ENCODE data around the gene PFDN5.
"Not testable (repeated sequence)": the region's sequence is repeated elsewhere in the genome, so short reads cannot be mapped to it uniquely, and the experiment has no call there.

The PFDN5 gene

DNA sequence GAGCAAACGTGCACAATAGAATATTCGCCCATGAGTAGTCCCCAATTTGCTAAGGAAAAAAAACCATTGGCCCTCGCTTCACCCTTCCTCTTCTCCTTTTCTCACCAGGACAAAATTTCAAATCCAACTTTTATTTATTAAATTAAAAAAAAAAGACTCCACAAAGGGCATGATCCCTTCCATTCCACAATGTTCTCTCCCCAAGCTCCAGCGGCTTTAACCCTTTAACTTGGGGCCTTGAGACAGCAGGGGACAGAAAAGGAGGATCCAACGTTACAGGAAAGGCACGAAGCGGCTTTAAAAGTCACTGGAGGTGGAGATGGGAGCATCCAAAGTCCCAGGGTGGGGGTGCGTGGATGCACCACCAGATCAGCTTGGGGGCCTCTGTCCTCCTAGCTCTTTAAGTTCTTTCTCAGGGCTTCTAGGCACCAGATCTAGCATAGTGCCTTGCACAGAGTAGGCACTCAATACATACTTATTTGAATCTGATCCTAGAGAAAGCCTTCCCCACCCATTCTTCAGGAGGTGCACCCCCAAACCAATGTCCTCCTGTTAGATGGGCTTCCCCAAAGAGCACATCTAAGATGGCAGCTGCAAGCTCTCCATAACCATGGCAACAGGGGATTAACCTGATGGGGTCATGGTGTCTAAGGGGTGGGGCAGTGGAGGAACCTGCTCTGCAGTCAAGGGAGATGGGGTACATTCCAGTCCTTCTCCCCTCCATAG is 31.3 kb downstream of the PFDN5 start:
- peaks cover 20% of the 10 kb centered on the region for H3K4me1 Mint-ChIP-seq
- no peaks in the 10 kb centered on the region for H3K9me3 Mint-ChIP-seq
- H3K27ac Mint-ChIP-seq = peak overlapping the region; percentile 6 to 89 (median 21)
- TF ChIP-seq CTCF (IDR thresholded peaks at IDR 0.05; ENCODE audit: unreplicated experiment in 3 of 3) = no peak
- H3K27me3 Mint-ChIP-seq (ENCODE audit: low read depth) = no peaks in the 10 kb centered on the region
- H3K4me3 Mint-ChIP-seq = peak overlapping the region; percentile 81 to 88 (median 88)
- no peaks in the 10 kb centered on the region for H3K36me3 Mint-ChIP-seq (ENCODE audit: low read depth)

GRCh38 chr12:53327435-53328042 is 32.2 kb downstream of the PFDN5 start:
- Mint-ChIP-seq H3K4me1 (peaks cover 26% of the 10 kb centered on the region), H3K27ac (peak overlapping the region in 2 of 3 experiments; percentile 6 to 21), H3K27me3 (ENCODE audit: low read depth) (peaks cover 3% of the 10 kb centered on the region), H3K4me3 (peak overlapping the region; percentile 81 to 88 (median 88)), H3K36me3 (ENCODE audit: low read depth) (no peaks in the 10 kb centered on the region), H3K9me3 (no peaks in the 10 kb centered on the region)
- TF ChIP-seq CTCF (IDR thresholded peaks at IDR 0.05; ENCODE audit: unreplicated experiment in 3 of 3) = no peak

- peaks cover 27% of the 10 kb centered on the region for H3K4me1 Mint-ChIP-seq
- no peaks in the 10 kb centered on the region for H3K36me3 Mint-ChIP-seq (ENCODE audit: low read depth)
- H3K4me3 Mint-ChIP-seq = peak overlapping the region in 2 of 3 experiments; percentile 22 to 24
Measured at GRCh38 chr12:53328043-53328435, 32.7 kb downstream of the PFDN5 start.

DNA sequence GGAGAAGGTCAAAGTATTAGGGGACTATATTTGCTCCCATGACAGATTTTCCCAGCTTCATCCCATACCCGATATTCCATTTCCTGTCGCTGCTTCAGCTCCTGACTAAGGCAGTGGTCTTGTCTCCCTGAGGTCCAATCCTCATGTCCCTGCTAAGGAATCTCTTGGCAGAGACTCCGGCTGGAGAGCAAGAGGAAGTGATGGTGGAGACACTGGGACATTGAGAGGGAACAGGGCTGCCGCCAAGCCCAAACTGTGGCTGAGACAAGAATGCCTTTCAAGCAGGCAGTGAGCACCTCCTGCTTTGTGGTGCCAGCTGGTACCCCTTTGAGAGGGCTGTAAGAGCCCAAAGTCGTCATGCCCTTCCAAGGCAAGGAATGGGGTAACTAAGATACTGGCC is 35.3 kb downstream of the PFDN5 start:
- Mint-ChIP-seq H3K27ac (no peak overlapping the region), H3K4me3 (no peak overlapping the region), H3K36me3 (ENCODE audit: low read depth) (no peaks in the 10 kb centered on the region), H3K9me3 (no peaks in the 10 kb centered on the region), H3K27me3 (ENCODE audit: low read depth) (peaks cover 16% of the 10 kb centered on the region), H3K4me1 (peaks cover 14% of the 10 kb centered on the region)
- TF ChIP-seq CTCF (IDR thresholded peaks at IDR 0.05; ENCODE audit: unreplicated experiment in 3 of 3) = no peak

More at GRCh38 chr12:53328043-53328435, 32.7 kb downstream of the PFDN5 start:
- H3K27me3 Mint-ChIP-seq (ENCODE audit: low read depth) = peaks cover 3% of the 10 kb centered on the region
- peak overlapping the region in 2 of 3 experiments; percentile 6 to 21 for H3K27ac Mint-ChIP-seq
- TF ChIP-seq CTCF (IDR thresholded peaks at IDR 0.05; ENCODE audit: unreplicated experiment in 3 of 3) = no peak
- no peaks in the 10 kb centered on the region for H3K9me3 Mint-ChIP-seq

GRCh38 chr12:53332339-53332738 is 37.0 kb downstream of the PFDN5 start:
- not testable (repeated sequence) for H3K36me3 Mint-ChIP-seq (ENCODE audit: low read depth); H3K9me3 Mint-ChIP-seq
- Mint-ChIP-seq H3K27me3 (ENCODE audit: low read depth) (peaks cover 24% of the 10 kb centered on the region), H3K4me3 (peak overlapping the region in 1 of 3 experiments; percentile 29), H3K4me1 (peaks cover 20% of the 10 kb centered on the region), H3K27ac (peak overlapping the region in 2 of 3 experiments; percentile 17 to 57)

DNA sequence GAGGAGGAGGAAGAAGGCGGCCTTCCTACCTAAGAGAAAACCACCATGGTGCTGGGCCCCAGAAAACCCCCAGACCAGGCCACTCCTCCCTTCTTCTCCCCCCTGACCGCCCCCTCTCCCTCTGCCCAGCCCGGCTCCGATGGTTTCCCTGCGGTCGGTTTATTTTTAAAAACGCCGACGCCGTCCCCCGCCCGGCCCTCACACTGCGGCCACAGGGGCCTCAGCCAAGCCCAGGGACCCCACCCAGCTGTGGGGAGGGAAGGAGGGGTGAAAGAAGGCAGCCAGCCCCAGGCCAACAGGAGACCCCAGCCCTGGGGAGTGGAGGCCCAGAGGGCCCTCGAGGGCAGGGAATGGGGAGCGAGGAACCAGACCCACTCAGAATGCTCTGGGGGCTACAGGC is 37.4 kb downstream of the PFDN5 start:
- H3K27ac Mint-ChIP-seq = peak overlapping the region in 1 of 3 experiments; percentile 57
- TF ChIP-seq CTCF (IDR thresholded peaks at IDR 0.05; ENCODE audit: unreplicated experiment in 3 of 3) = no peak
- H3K9me3 Mint-ChIP-seq = no peaks in the 10 kb centered on the region
- H3K27me3 Mint-ChIP-seq (ENCODE audit: low read depth) = peaks cover 24% of the 10 kb centered on the region
- H3K36me3 Mint-ChIP-seq (ENCODE audit: low read depth) = no peaks in the 10 kb centered on the region
- no peak overlapping the region for H3K4me3 Mint-ChIP-seq
- peaks cover 19% of the 10 kb centered on the region for H3K4me1 Mint-ChIP-seq

All from nephron (organoid).